ENCODE data around the gene S100A7.

Gene S100A7

DNA sequence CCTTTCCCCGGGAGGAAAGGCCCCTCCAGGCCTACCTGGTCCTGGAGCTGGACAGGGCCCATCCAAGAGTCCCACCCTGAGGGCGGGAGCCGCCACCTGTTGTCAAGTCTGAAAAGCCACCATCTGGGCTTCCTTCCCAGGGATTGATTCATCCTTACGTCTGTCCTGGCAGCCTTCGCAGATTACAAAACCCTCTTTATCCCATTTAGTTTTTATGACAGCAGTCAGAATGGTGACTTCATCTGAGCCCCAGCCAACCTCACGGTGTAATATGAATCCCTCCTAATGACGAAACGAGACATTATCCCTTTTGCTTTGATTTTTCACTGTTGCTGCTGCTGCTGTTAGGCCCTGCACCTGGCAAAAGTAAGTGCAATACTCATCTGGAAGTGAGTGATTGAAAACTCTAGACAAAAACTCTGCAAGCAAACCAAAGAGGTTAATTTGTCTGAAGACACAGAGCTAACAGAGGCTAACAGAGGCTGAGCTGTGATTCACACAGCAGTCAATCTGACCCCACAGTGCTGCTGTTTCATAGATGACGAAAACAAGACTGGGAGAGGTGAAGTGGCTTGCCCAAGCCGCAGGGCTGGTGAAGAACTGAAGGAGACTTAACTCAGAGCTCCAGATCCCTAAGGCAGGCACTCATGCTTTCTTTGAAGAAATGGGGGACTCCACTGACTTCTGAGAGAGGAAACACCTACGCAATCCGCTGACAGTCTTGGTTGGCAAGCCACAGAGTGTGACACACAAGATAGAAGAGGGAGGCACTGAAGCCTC is 30.0 kb upstream of the S100A7 start:
- TF ChIP-seq, protein P1, sequence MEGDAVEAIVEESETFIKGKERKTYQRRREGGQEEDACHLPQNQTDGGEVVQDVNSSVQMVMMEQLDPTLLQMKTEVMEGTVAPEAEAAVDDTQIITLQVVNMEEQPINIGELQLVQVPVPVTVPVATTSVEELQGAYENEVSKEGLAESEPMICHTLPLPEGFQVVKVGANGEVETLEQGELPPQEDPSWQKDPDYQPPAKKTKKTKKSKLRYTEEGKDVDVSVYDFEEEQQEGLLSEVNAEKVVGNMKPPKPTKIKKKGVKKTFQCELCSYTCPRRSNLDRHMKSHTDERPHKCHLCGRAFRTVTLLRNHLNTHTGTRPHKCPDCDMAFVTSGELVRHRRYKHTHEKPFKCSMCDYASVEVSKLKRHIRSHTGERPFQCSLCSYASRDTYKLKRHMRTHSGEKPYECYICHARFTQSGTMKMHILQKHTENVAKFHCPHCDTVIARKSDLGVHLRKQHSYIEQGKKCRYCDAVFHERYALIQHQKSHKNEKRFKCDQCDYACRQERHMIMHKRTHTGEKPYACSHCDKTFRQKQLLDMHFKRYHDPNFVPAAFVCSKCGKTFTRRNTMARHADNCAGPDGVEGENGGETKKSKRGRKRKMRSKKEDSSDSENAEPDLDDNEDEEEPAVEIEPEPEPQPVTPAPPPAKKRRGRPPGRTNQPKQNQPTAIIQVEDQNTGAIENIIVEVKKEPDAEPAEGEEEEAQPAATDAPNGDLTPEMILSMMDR (conservative IDR thresholded peaks at IDR 0.05; ENCODE audit: low read depth, low read length) = peak; percentile 10
- DNase-seq (ENCODE audit: low read depth) = peak; percentile 88
- no peak overlapping the region for H3K4me3 ChIP-seq (ENCODE audit: low read depth, low read length)

DNA sequence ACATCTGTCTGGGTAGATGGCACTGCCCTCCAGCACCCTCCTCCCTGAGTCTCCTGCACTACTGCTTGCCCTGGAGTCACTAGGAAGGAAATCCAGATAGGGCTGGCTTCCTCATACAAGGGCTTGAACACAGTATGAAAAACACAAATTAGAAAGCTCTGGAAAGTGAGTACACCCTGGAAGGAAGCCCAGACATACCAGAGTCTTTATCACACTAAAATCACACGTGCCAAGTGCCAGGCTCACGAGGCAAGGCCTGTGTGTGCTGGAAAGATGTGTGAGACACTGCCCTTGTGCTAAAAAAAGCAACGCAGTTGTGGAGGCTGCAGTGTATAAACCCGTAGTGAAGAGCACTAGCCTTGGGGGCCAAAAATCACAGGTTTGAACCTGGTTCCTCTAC is 28.3 kb upstream of the S100A7 start:
- TF ChIP-seq, protein P1 (conservative IDR thresholded peaks at IDR 0.05; ENCODE audit: low read depth, low read length) = no peak
- no peak overlapping the region for H3K4me3 ChIP-seq (ENCODE audit: low read depth, low read length)
- DNase-seq (ENCODE audit: low read depth) = no peak

DNA sequence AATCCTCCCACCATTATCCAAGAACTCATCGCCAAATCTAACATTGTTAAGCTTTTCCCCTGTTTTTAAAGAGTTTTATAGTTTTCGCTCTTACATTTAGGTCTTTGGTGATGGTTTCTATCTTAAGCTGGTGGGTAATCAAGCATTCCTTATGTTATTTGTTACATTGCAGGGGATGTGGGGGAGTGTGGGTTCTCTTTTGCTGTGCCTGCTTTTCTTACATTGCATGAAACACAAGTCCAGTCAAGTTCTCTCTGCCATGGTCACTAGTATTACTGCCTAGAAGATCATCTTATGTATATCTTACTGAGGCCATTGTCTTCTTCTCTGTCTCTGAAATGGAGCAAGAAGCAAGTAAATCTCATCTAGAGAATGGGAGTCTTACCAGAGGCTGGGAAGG is 27.3 kb upstream of the S100A7 start:
- TF ChIP-seq, protein P1 (conservative IDR thresholded peaks at IDR 0.05; ENCODE audit: low read depth, low read length) = no peak
- no peak for DNase-seq (ENCODE audit: low read depth)
- H3K4me3 ChIP-seq (ENCODE audit: low read depth, low read length) = no peak overlapping the region

DNA sequence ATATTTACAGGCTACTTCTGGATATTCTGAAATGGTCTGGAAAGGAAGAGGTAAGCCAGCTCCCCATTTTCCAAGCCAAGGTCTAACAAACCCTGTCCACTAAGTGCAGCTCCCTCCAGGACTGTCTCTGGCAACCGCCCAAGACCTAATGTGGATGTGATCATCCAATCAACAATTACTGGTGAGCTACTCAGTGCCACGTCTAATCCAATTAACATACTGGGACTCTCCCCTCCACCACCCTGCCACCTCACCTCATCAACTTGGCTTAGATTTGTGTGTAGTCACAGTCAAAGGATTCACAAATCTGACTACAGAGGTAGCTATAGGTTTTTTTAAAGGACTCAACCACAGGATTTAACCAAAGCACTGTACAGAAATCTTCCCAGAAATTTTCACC is 25.4 kb upstream of the S100A7 start:
- H3K4me3 ChIP-seq (ENCODE audit: low read depth, low read length) = no peak overlapping the region
- TF ChIP-seq, protein P1 (conservative IDR thresholded peaks at IDR 0.05; ENCODE audit: low read depth, low read length) = no peak
- no peak for DNase-seq (ENCODE audit: low read depth)

DNA sequence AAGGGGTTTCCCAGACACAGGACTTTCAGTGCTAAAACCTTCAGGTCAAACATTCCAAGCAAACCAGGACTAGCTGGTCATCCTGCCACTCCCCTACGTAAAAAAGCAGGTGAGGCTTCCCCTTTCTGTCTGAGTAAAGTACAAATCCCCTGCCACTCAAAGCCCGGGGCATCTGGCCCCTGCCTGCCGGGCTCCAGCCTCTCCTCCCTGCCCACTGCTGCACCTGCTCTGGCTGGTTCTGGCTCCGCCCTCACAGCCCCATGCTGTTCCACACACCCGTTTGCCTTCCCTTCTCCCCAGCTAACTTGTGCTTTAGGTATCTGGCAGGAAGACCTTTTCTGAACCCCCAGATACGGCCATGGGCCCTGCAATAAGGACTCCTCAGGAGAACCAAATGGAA is 23.3 kb upstream of the S100A7 start:
- no peak overlapping the region for H3K4me3 ChIP-seq (ENCODE audit: low read depth, low read length)
- no peak for DNase-seq (ENCODE audit: low read depth)
- TF ChIP-seq, protein P1 (conservative IDR thresholded peaks at IDR 0.05; ENCODE audit: low read depth, low read length) = no peak

DNA sequence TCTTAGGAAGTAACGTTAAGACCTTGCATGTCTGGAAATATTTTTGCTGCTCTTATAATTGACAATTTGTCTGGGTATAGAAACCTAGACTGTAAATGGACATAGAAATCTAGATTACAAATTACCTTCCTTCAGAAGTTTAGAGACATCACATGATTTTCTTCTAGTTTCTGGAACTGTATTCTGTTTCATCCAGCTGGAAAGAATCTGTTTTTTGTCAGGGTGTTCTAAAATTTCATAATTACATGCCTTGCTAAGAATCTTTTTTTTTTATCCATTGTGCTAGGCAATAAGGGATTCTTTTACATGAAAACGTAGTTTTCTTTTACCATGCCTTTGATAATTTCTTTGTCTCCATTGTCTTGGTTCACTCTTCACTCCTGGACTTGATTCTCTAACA is 20.7 kb upstream of the S100A7 start:
- DNase-seq (ENCODE audit: low read depth) = no peak
- H3K4me3 ChIP-seq (ENCODE audit: low read depth, low read length) = no peak overlapping the region
- TF ChIP-seq, protein P1 (conservative IDR thresholded peaks at IDR 0.05; ENCODE audit: low read depth, low read length) = no peak

All from choroid plexus epithelial cell (primary cell).